DOHH2 (cell line): ENCODE measurements around the gene ZNF558.

ENCODE experiments used
- H3F3A ChIP-seq: fragments of 200-600 bp; sonication (generic), shearing (Covaris generic); 2 replicates; pipeline ENCODE4 v1.6.0; 2016; ENCODE audit warnings: antibody characterized with exemption, mild to moderate bottlenecking; ENCODE audit not compliant: control insufficient read depth, insufficient read depth
- H3K27ac ChIP-seq: fragments of 200-600 bp; sonication (generic); 2 replicates; pipeline ENCODE4 v1.5.1; 2014; ENCODE audit warnings: low read depth, mild to moderate bottlenecking, low read length, moderate library complexity
- H3K27me3 ChIP-seq: fragments of 200-600 bp; sonication (generic); 2 replicates; pipeline ENCODE4 v1.6.1; 2014; ENCODE audit warnings: mild to moderate bottlenecking, low read length, mixed read lengths; ENCODE audit not compliant: control insufficient read depth
- H3K36me3 ChIP-seq: fragments of 200-600 bp; sonication (generic); 2 replicates; pipeline ENCODE4 v1.6.1; 2014; ENCODE audit warnings: mild to moderate bottlenecking, low read length, moderate library complexity, mixed read lengths; ENCODE audit not compliant: control insufficient read depth
- H3K4me1 ChIP-seq: fragments of 200-600 bp; sonication (generic); 2 replicates; pipeline ENCODE4 v1.6.1; 2014; ENCODE audit warnings: mild to moderate bottlenecking, low read length, mixed read lengths; ENCODE audit not compliant: control insufficient read depth
- H3K4me2 ChIP-seq: fragments of 200-600 bp; sonication (generic); 2 replicates; pipeline ENCODE4 v1.6.0; 2014; ENCODE audit warnings: mild to moderate bottlenecking, low read length, moderate library complexity
- H3K4me3 ChIP-seq: fragments of 200-600 bp; sonication (generic); 2 replicates; pipeline ENCODE4 v1.5.1; 2014; ENCODE audit warnings: mild to moderate bottlenecking, low read length, mixed read lengths
- H3K79me2 ChIP-seq: fragments of 200-600 bp; sonication (generic); 2 replicates; pipeline ENCODE4 v1.6.1; 2014; ENCODE audit warnings: mild to moderate bottlenecking, low read length, mixed read lengths; ENCODE audit not compliant: control insufficient read depth
- H3K9me2 ChIP-seq: fragments of 200-600 bp; sonication (generic); replicated peaks from 2 replicates; pipeline ENCODE4 v1.6.1; 2014; ENCODE audit warnings: mild to moderate bottlenecking, low read length, mixed read lengths; ENCODE audit not compliant: control insufficient read depth
- H3K9me3 ChIP-seq: fragments of 200-600 bp; sonication (generic); 2 replicates; pipeline ENCODE4 v1.6.1; 2014; ENCODE audit warnings: antibody characterized with exemption, low read length, mixed read lengths; ENCODE audit not compliant: control insufficient read depth, insufficient read depth
- H4K20me1 ChIP-seq: fragments of 200-600 bp; sonication (generic); 2 replicates; pipeline ENCODE4 v1.6.0; 2014; ENCODE audit warnings: low read depth, mild to moderate bottlenecking, antibody characterized with exemption, low read length, moderate library complexity; ENCODE audit not compliant: control insufficient read depth, insufficient read depth
- EZH2phosphoT487 ChIP-seq: fragments of 200-600 bp; sonication (generic); IDR thresholded peaks from 2 replicates; pipeline ENCODE4 v1.6.1; 2017; ENCODE audit warnings: borderline replicate concordance, mild to moderate bottlenecking, antibody characterized with exemption, low read length, moderate library complexity, mixed read lengths
- TF ChIP-seq, protein P1 (sequence below): fragments of 200-600 bp; sonication (generic); IDR thresholded peaks from one replicate; pipeline ENCODE4 v1.5.1; 2014; ENCODE audit warnings: antibody characterized with exemption, mild to moderate bottlenecking, low read depth, low read length; ENCODE audit not compliant: poor library complexity, severe bottlenecking

ZNF558 gene

DNA sequence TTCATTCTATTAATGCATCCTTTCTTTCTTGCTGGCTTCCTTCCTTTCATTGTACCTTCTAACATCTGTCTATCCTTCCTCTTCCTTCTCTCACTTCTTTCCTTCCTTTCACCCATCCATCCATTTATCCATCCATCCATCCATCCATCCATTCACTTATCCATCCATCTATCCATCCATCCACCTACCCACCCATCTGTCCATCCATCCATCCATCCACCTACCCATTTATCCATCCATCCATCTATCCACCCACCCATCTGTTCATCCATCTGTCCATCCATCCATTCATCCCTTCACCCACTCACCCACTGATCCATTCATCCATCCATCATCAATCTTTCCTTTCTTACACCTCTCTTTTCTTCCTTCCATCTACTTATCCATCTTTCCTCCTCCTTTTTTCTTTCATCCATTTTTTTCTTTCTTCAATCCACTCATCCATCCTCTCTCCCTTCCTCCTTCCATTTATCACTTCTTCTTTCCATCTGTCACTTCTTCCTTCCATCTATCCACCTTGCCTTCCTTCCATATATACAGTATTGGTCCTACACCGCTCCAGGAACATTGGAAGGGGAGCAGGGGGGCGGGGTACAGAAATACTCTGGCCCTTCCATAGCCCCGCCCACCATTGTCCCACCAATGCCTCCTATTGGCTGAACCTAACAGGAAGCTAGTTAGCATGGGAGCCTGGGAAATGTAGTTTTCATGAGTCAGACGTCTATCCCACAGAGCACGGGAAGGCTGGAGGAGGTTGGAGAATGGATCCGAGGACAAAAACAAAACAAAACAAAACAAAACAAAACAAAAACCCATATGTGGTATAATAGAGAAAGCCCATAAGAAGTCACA, 46.0 kb upstream of the ZNF558 start:
- no peak overlapping the region for H3K27ac ChIP-seq
- TF ChIP-seq EZH2phosphoT487 = no peak
- TF ChIP-seq, protein P1, sequence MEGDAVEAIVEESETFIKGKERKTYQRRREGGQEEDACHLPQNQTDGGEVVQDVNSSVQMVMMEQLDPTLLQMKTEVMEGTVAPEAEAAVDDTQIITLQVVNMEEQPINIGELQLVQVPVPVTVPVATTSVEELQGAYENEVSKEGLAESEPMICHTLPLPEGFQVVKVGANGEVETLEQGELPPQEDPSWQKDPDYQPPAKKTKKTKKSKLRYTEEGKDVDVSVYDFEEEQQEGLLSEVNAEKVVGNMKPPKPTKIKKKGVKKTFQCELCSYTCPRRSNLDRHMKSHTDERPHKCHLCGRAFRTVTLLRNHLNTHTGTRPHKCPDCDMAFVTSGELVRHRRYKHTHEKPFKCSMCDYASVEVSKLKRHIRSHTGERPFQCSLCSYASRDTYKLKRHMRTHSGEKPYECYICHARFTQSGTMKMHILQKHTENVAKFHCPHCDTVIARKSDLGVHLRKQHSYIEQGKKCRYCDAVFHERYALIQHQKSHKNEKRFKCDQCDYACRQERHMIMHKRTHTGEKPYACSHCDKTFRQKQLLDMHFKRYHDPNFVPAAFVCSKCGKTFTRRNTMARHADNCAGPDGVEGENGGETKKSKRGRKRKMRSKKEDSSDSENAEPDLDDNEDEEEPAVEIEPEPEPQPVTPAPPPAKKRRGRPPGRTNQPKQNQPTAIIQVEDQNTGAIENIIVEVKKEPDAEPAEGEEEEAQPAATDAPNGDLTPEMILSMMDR = no peak
- H3K9me3 ChIP-seq = peaks cover 4% of the 10 kb centered on the region; the same call in 1 of the 2 replicates
- H4K20me1 ChIP-seq = no peaks in the 10 kb centered on the region
- H3F3A ChIP-seq = no peaks in the 10 kb centered on the region
- no peaks in the 10 kb centered on the region for H3K27me3 ChIP-seq
- H3K9me2 ChIP-seq = no peaks in the 10 kb centered on the region
- no peak overlapping the region for H3K4me2 ChIP-seq
- H3K79me2 ChIP-seq = no peaks in the 10 kb centered on the region
- H3K36me3 ChIP-seq = no peaks in the 10 kb centered on the region
- no peak overlapping the region for H3K4me3 ChIP-seq
- H3K4me1 ChIP-seq = no peaks in the 10 kb centered on the region

DNA sequence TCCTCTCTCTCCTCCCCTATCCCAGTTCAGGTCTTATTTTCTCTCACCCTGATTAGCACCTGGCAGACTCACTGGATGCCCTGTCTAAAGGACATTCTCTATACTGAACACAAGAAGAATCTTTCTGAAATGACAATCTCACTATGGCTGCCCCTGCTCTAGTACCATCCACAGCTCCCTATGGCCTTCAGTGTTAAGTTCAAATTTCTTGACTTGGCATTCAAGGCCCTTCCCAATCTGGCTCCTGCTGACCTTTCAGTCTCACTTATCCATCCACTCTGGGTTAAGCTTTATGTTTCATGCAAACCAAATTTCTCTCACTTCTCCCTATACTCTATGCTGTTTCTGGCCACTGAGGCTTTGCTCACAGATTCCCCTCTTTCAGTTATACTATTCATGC, 34.2 kb upstream of the ZNF558 start:
- Histone ChIP-seq H3K9me3 (no peaks in the 10 kb centered on the region), H4K20me1 (no peaks in the 10 kb centered on the region), H3K27ac (no peak overlapping the region), H3K9me2 (no peaks in the 10 kb centered on the region), H3K79me2 (no peaks in the 10 kb centered on the region), H3K4me3 (no peak overlapping the region), H3K4me2 (no peak overlapping the region), H3K27me3 (no peaks in the 10 kb centered on the region), H3K4me1 (no peaks in the 10 kb centered on the region), H3K36me3 (no peaks in the 10 kb centered on the region), H3F3A (no peaks in the 10 kb centered on the region)
- TF ChIP-seq EZH2phosphoT487 = no peak
- TF ChIP-seq, protein P1 = no peak

DNA sequence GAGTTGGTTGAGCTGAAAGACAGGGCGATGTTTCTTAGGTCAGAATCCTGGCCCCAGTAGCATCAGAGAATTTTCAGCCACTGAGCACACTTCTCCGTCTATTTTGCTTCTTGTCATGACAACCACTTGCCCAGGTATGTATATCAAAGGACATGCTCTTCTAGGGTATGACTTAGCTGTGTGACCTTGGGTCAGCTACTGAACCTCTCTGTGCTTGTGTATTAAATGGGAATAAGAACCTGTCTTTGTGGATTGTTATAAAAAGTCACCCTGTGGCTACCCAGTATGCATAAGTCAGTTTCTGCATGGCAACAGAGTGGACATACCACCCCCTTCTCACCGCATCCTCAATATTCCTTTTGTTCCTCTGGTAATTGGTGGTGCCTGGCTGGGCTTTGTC, 26.2 kb upstream of the ZNF558 start:
- H3F3A ChIP-seq = no peaks in the 10 kb centered on the region
- H3K27me3 ChIP-seq = no peaks in the 10 kb centered on the region
- no peak overlapping the region for H3K27ac ChIP-seq
- H3K4me2 ChIP-seq = no peak overlapping the region
- no peak for TF ChIP-seq EZH2phosphoT487
- no peaks in the 10 kb centered on the region for H3K9me3 ChIP-seq
- H3K36me3 ChIP-seq = no peaks in the 10 kb centered on the region
- H3K4me3 ChIP-seq = no peak overlapping the region
- H3K9me2 ChIP-seq = no peaks in the 10 kb centered on the region
- no peaks in the 10 kb centered on the region for H4K20me1 ChIP-seq
- H3K79me2 ChIP-seq = no peaks in the 10 kb centered on the region
- no peaks in the 10 kb centered on the region for H3K4me1 ChIP-seq

- H3K27ac ChIP-seq = no peak overlapping the region
- H3K4me2 ChIP-seq = no peak overlapping the region
- no peaks in the 10 kb centered on the region for H3K79me2 ChIP-seq
- H3F3A ChIP-seq = no peaks in the 10 kb centered on the region
- H3K4me3 ChIP-seq = no peak overlapping the region
- no peaks in the 10 kb centered on the region for H3K27me3 ChIP-seq
- no peaks in the 10 kb centered on the region for H3K36me3 ChIP-seq
- no peaks in the 10 kb centered on the region for H3K9me2 ChIP-seq
- no peaks in the 10 kb centered on the region for H3K4me1 ChIP-seq
- H4K20me1 ChIP-seq = no peaks in the 10 kb centered on the region
- H3K9me3 ChIP-seq = no peaks in the 10 kb centered on the region
- TF ChIP-seq, protein P1 = no peak
- TF ChIP-seq EZH2phosphoT487 = no peak
These were observed 18.4 kb upstream of the ZNF558 start for GRCh38 chr19:8850488-8850887.
